Loucy (cell line): Measurements from ENCODE around the gene CDC34.

Experiments
- H2AFZ ChIP-seq: fragments of 200-600 bp; sonication (generic); 2 replicates; pipeline ENCODE4 v1.6.0; 2016; ENCODE audit warnings: antibody characterized with exemption, mild to moderate bottlenecking, low read length, moderate library complexity
- H3F3A ChIP-seq: fragments of 200-600 bp; 2 replicates; pipeline ENCODE4 v1.6.0; 2016; ENCODE audit warnings: antibody characterized with exemption, low read depth, mild to moderate bottlenecking
- H3K27me3 ChIP-seq: fragments of 200-600 bp; sonication (generic); 2 replicates; pipeline ENCODE4 v1.6.1; 2014; ENCODE audit warnings: low read length, mild to moderate bottlenecking; ENCODE audit not compliant: insufficient read depth, poor library complexity, severe bottlenecking
- H3K36me3 ChIP-seq: fragments of 200-600 bp; sonication (generic); 2 replicates; pipeline ENCODE4 v1.6.1; 2016; ENCODE audit warnings: low read length; ENCODE audit not compliant: insufficient read depth
- H3K4me1 ChIP-seq: fragments of 200-600 bp; sonication (generic); 2 replicates; pipeline ENCODE4 v1.5.1; 2014; ENCODE audit warnings: low read length, mild to moderate bottlenecking; ENCODE audit not compliant: insufficient read depth, poor library complexity, severe bottlenecking
- H3K4me2 ChIP-seq: fragments of 200-600 bp; sonication (generic); 2 replicates; pipeline ENCODE4 v1.6.0; 2014; ENCODE audit warnings: antibody characterized with exemption, low read length, low read depth, mild to moderate bottlenecking; ENCODE audit not compliant: poor library complexity, severe bottlenecking
- H3K4me3 ChIP-seq: fragments of 200-600 bp; sonication (generic); 2 replicates; pipeline ENCODE4 v1.5.1; 2014; ENCODE audit warnings: low read length, mild to moderate bottlenecking, mixed read lengths; ENCODE audit not compliant: poor library complexity, severe bottlenecking
- H3K79me2 ChIP-seq: fragments of 200-600 bp; sonication (generic); 2 replicates; pipeline ENCODE4 v1.6.1; 2014; ENCODE audit warnings: low read length; ENCODE audit not compliant: insufficient read depth
- H3K9ac ChIP-seq: fragments of 200-600 bp; sonication (generic); 2 replicates; pipeline ENCODE4 v1.6.0; 2014; ENCODE audit warnings: mild to moderate bottlenecking, low read depth, low read length, moderate library complexity; ENCODE audit not compliant: poor library complexity, severe bottlenecking
- H3K9me2 ChIP-seq: fragments of 200-600 bp; sonication (generic); replicated peaks from 2 replicates; pipeline ENCODE4 v1.6.1; 2016; ENCODE audit warnings: low read depth, low read length, mixed read lengths
- H3K9me3 ChIP-seq: fragments of 200-600 bp; sonication (generic); 2 replicates; pipeline ENCODE4 v1.6.1; 2014; ENCODE audit warnings: mild to moderate bottlenecking, antibody characterized with exemption, low read length, low read depth; ENCODE audit not compliant: insufficient read depth
- H4K20me1 ChIP-seq: fragments of 200-600 bp; sonication (generic); 2 replicates; pipeline ENCODE4 v1.6.0; 2014; ENCODE audit warnings: antibody characterized with exemption, low read length, mild to moderate bottlenecking; ENCODE audit not compliant: insufficient read depth, poor library complexity, severe bottlenecking
- CTCF ChIP-seq: fragments of 200-600 bp; sonication (generic); conservative IDR thresholded peaks from 2 replicates; pipeline ENCODE4 v1.5.1; 2014; ENCODE audit warnings: mild to moderate bottlenecking, antibody characterized with exemption, low read length
- EZH2phosphoT487 ChIP-seq: fragments of 200-600 bp; IDR thresholded peaks from 2 replicates; pipeline ENCODE4 v1.6.1; 2018; ENCODE audit warnings: antibody characterized with exemption, mild to moderate bottlenecking, moderate library complexity, borderline replicate concordance

Gene CDC34

DNA sequence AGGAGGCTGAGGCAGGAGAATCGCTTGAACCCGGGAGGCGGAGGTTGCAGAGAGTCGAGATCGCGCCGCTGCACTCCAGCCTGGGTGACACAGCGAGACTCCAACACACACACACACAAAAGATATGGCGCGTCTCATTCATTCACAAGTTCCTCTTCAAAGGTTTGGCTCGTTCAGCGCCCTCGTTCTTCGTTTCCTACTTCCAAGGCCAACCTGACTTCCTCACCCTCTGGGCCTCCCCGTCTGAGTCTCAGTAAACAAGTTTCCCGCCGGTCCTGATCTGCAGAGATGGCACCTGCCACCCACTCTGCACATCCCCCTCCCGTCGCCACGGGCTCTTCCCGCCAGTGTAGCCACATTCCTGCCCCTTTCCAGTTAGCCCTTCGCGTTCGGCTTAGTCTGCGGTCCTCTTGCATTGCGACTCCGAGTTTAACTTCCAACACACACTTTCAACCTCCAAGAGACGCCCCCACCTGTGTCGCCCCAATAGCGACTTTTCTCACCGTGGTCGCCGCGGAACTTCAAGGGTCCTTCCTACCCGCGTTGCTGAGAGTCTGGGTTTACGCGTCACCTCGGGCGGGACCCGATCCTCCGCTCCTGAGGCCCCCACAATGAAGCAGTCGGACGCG is 39.5 kb downstream of the CDC34 start:
- H3K79me2 ChIP-seq = peaks cover 36% of the 10 kb centered on the region
- peaks cover 33% of the 10 kb centered on the region for H4K20me1 ChIP-seq
- H3K9ac ChIP-seq = peak overlapping the region; percentile 79
- H3K9me2 ChIP-seq = no peaks in the 10 kb centered on the region
- H3K9me3 ChIP-seq = no peaks in the 10 kb centered on the region
- peaks cover 17% of the 10 kb centered on the region for H3K4me1 ChIP-seq
- H3F3A ChIP-seq = peaks cover 11% of the 10 kb centered on the region
- no peak for TF ChIP-seq EZH2phosphoT487
- TF ChIP-seq CTCF = no peak
- H3K4me3 ChIP-seq = peak overlapping the region; percentile 82
- H2AFZ ChIP-seq = peak overlapping the region; percentile 96
- peak overlapping the region; percentile 90 for H3K4me2 ChIP-seq
- peaks cover 6% of the 10 kb centered on the region for H3K27me3 ChIP-seq
- no peaks in the 10 kb centered on the region for H3K36me3 ChIP-seq

- H2AFZ ChIP-seq = peak overlapping the region; percentile 96
- no peak for TF ChIP-seq CTCF
- TF ChIP-seq EZH2phosphoT487 = no peak
These were observed 40.0 kb downstream of the CDC34 start for GRCh38 chr19:571566-571974.

GRCh38 chr19:572140-572742 is 40.7 kb downstream of the CDC34 start, which contains the start of gene BSG:
Gene BSG (plus strand): TSS chr19:572596. CDS start chr19:572635, 39 bp downstream.
- Histone ChIP-seq H3F3A (peaks cover 11% of the 10 kb centered on the region), H3K9me3 (no peaks in the 10 kb centered on the region), H3K9me2 (no peaks in the 10 kb centered on the region), H3K4me1 (peaks cover 27% of the 10 kb centered on the region), H3K9ac (peak within 1 kb of the TSS; percentile 100), H3K79me2 (peaks cover 48% of the 10 kb centered on the region), H3K27me3 (peaks cover 6% of the 10 kb centered on the region), H3K4me3 (peak within 1 kb of the TSS; percentile 99), H3K4me2 (peak within 1 kb of the TSS; percentile 90), H4K20me1 (peaks cover 45% of the 10 kb centered on the region), H2AFZ (peak within 1 kb of the TSS; percentile 96), H3K36me3 (no peaks in the 10 kb centered on the region)
- TF ChIP-seq CTCF (no peak), EZH2phosphoT487 (no peak)

More at GRCh38 chr19:571566-571974, 40.0 kb downstream of the CDC34 start:
- Histone ChIP-seq H3K4me3 (peak overlapping the region; percentile 82), H3K79me2 (peaks cover 41% of the 10 kb centered on the region), H3K4me1 (peaks cover 22% of the 10 kb centered on the region), H3K4me2 (peak overlapping the region; percentile 90), H3K36me3 (no peaks in the 10 kb centered on the region), H3K9ac (peak overlapping the region; percentile 79), H3F3A (peaks cover 11% of the 10 kb centered on the region), H3K27me3 (peaks cover 6% of the 10 kb centered on the region), H4K20me1 (peaks cover 38% of the 10 kb centered on the region), H3K9me2 (no peaks in the 10 kb centered on the region), H3K9me3 (no peaks in the 10 kb centered on the region)
